K562 (cell line): ENCODE data around the gene SLC25A26. TPM values are rescaled to one million over a fixed set of nuclear protein-coding genes. Genes with fewer than 3 reads are reported as not detected.

Source experiments
- ATAC-seq: fragments of 200-7000 bp; cut with Tn5 transposase; 3 replicates; pipeline ENCODE4 v1.9.1; 2020; ENCODE audit warnings: moderate library complexity
- BruUV-seq: library from RNA; stranded (reverse); fragments of 400-500 nt; replicated peaks from 2 replicates; lab custom pipeline; 2021; lab: Mats Ljungman, UMichigan
- CTCF ChIA-PET: fragments of 300-600 bp; formaldehyde crosslinking; extraction: SDS; loops from one replicate; lab custom pipeline; 2021; ENCODE audit warnings: low intra/inter-chr PET ratio; lab: Yijun Ruan, JAX
- POLR2A ChIA-PET: fragments of 300-600, 350-650 bp; sonication (Branson Sonifier 250); formaldehyde crosslinking; extraction: SDS; loops from one replicate; lab custom pipeline; 2021; ENCODE audit warnings: antibody characterized with exemption, inconsistent platforms; lab: Yijun Ruan, JAX
- DNase-seq, 4 experiments: peaks; one replicate each; pipeline versions ENCODE4 v3.0.0 to v3.0.0-alpha.2; 2011 to 2018; ENCODE audit warnings: low spot score in 3 of 4, mixed read lengths in 3 of 4; ENCODE audit errors: extremely low read depth in 1 of 4
- FAIRE-seq: peaks from 2 replicates; lab custom pipeline; 2011; peaks lifted over from hg19 to GRCh38; lab: Jason Lieb, UNC
- H2AFZ ChIP-seq: 2 replicates; pipeline ENCODE4 v1.6.0; 2011; ENCODE audit warnings: low read depth, low read length, control low read depth, inconsistent platforms
- H3K27ac ChIP-seq: fragments of 200-600 bp; 3 replicates; pipeline ENCODE4 v1.8.0; 2011; ENCODE audit warnings: low read depth, mild to moderate bottlenecking, control low read depth, inconsistent platforms, low read length, moderate library complexity, mixed read lengths; ENCODE audit errors: extremely low read depth
- H3K27me3 ChIP-seq, 2 experiments: fragments of 300-600 bp in 1 of 2; 2 replicates in 1 of 2; 3 replicates in 1 of 2; pipeline versions ENCODE4 v1.6.0 to v1.8.0; 2011; ENCODE audit warnings: inconsistent platforms in 2 of 2, low read length in 2 of 2, mild to moderate bottlenecking in 1 of 2, mixed read lengths in 1 of 2, moderate library complexity in 1 of 2; ENCODE audit not compliant: control insufficient read depth in 2 of 2, insufficient read depth in 2 of 2
- H3K36me3 ChIP-seq: fragments of 300-600 bp; 3 replicates; pipeline ENCODE4 v1.8.0; 2011; ENCODE audit warnings: mild to moderate bottlenecking, low read length, inconsistent platforms; ENCODE audit not compliant: control insufficient read depth, insufficient read depth
- H3K4me1 ChIP-seq, 2 experiments: fragments of 200-600 bp in 1 of 2; replicated peaks in 1 of 2; 2 replicates in 1 of 2; 3 replicates in 1 of 2; pipeline versions ENCODE4 v1.5.1 to v1.8.0; 2011; ENCODE audit warnings: inconsistent platforms in 2 of 2, low read length in 2 of 2, mild to moderate bottlenecking in 1 of 2, mixed read lengths in 1 of 2, moderate library complexity in 1 of 2; ENCODE audit not compliant: control insufficient read depth in 2 of 2, insufficient read depth in 2 of 2
- H3K4me2 ChIP-seq: 2 replicates; pipeline ENCODE4 v1.6.1; 2011; ENCODE audit warnings: low read length, control low read depth, inconsistent platforms, mixed read lengths; ENCODE audit not compliant: insufficient read depth
- H3K4me3 ChIP-seq: fragments of 200-600 bp; sonication (generic), shearing (Covaris generic); 2 replicates; pipeline ENCODE4 v1.5.1; 2016; ENCODE audit warnings: control low read depth, inconsistent platforms
- H3K79me2 ChIP-seq: fragments of 200-600 bp; 3 replicates; pipeline ENCODE4 v1.8.0; 2011; ENCODE audit warnings: low read length, inconsistent platforms; ENCODE audit not compliant: control insufficient read depth, insufficient read depth
- H3K9ac ChIP-seq, 2 experiments: 2 replicates each; pipeline versions ENCODE4 v1.6.0 to v1.6.1; 2011; ENCODE audit warnings: low read depth in 2 of 2, low read length in 2 of 2, control low read depth in 1 of 2, inconsistent platforms in 1 of 2, mild to moderate bottlenecking in 1 of 2, mixed read lengths in 1 of 2; ENCODE audit not compliant: insufficient read depth in 1 of 2
- H3K9me1 ChIP-seq: one replicate; pipeline ENCODE4 v1.6.0; 2011; ENCODE audit warnings: inconsistent platforms, mild to moderate bottlenecking, low read length, moderate library complexity; ENCODE audit not compliant: control insufficient read depth, insufficient read depth
- H3K9me3 ChIP-seq: replicated peaks from 2 replicates; pipeline ENCODE4 v1.5.1; 2011; ENCODE audit warnings: low read depth, low read length, inconsistent platforms; ENCODE audit not compliant: control insufficient read depth, insufficient read depth
- H4K20me1 ChIP-seq: replicated peaks from 2 replicates; pipeline ENCODE4 v1.6.1; 2011; ENCODE audit warnings: low read length, inconsistent platforms, mixed read lengths; ENCODE audit not compliant: control insufficient read depth, insufficient read depth
- HMG20B ChIP-seq: fragments of 250-450 bp; sonication (Bioruptor Pico); IDR thresholded peaks from 2 replicates; pipeline ENCODE4 v1.5.0; 2021; ENCODE audit warnings: mild to moderate bottlenecking
- JUND ChIP-seq, 2 experiments: IDR thresholded peaks; 2 replicates in 1 of 2; 3 replicates in 1 of 2; pipeline ENCODE4 v1.6.1; 2011; ENCODE audit warnings: borderline replicate concordance in 2 of 2, low read depth in 2 of 2, low read length in 2 of 2, improper control_type of control experiment in 1 of 2, missing biosample characterization in 1 of 2, missing genetic modification characterization in 1 of 2, missing genetic modification reagents in 1 of 2
- RBM25 ChIP-seq: fragments of 200-400 bp; formaldehyde crosslinking; IDR thresholded peaks from 2 replicates; pipeline ENCODE4 v1.6.1; 2018; ENCODE audit warnings: low read length, low read depth, moderate library complexity; ENCODE audit not compliant: severe bottlenecking
- ZBTB7A ChIP-seq: IDR thresholded peaks from 2 replicates; pipeline ENCODE4 v1.6.1; 2011; ENCODE audit warnings: low read depth, mild to moderate bottlenecking, low read length, moderate library complexity, borderline replicate concordance; ENCODE audit not compliant: control insufficient read depth
- ZFP1 ChIP-seq: fragments of 450-650 bp; formaldehyde crosslinking; IDR thresholded peaks from 2 replicates; pipeline ENCODE4 v1.4.0; 2020; ENCODE audit warnings: mild to moderate bottlenecking, mixed read lengths
- WGBS: fragments of 100-300 bp; shearing (Covaris generic); methylation state at CpG from one replicate; pipeline ENCODE4 v1.1.6; 2016; ENCODE audit warnings: low coverage, mixed read lengths; ENCODE audit not compliant: insufficient coverage; ENCODE audit errors: missing lambda C conversion rate; 5-methylcytosine and 5-hydroxymethylcytosine counted together
- in situ Hi-C: fragments of 300-500 bp; cut with MboI; formaldehyde crosslinking; loops from 4 replicates; pipeline ENCODE4 v1.15.0; 2018; ENCODE audit warnings: inconsistent platforms, mixed read lengths
- intact Hi-C: fragments of 100-400 bp; cut with micrococcal nuclease; formaldehyde crosslinking; loops from 2 replicates; pipeline ENCODE4 v1.14.2; 2022
- polyA plus RNA-seq, 8 experiments: library from polyadenylated mRNA; depleted of rRNA in 4 of 8; stranded (reverse) in 5 of 8; unstranded in 3 of 8; fragments of >200 nt; fragmentation: Nextera tagmentation in 2 of 8; fragmentation: Illumina TruSeq in 1 of 8; extraction: Ambion mirVana in 2 of 8; extraction: Trizol in 1 of 8; gene quantifications; 2 replicates each; pipeline versions ENCODE4 v1.2.1 to v1.2.3, GENCODE V29; 2011 to 2014; ENCODE audit warnings: inconsistent platforms in 1 of 8, missing spikeins in 1 of 8
- total RNA-seq, 7 experiments: library from RNA; depleted of rRNA in 6 of 7; stranded (reverse); fragments of >200 nt in 6 of 7; fragmentation: Illumina TruSeq in 2 of 7; extraction: Trizol in 2 of 7; gene quantifications; 2 replicates each; pipeline versions ENCODE4 v1.2.1 to v1.2.3, GENCODE V29; 2011 to 2021; ENCODE audit warnings: low replicate concordance in 1 of 7

The SLC25A26 gene
- total and polyA plus RNA-seq, 9 of the 15 experiments (the other 6 are each of a cell fraction or from before 2014, with no cell fraction given) = 7.2 to 29.1 (median 12.6) TPM

DNA sequence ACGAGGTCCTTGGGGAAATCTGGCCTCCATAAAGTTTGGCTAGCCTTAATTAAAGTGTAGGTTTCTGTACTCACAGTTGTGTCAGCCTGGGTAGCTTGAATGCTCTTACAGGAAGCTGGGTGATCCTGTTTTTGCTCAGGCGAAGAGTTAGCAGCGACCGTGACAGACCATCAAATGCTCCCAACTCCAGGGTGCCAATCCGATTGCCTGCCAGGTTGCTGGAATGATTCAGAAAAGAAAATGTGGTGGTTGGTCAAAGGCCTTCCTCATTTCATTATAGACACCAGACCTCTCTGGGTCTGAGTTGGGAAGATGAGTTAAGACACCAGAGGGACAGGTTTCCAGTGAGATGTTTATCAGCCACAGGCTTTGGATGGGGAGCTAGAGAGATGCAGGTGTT is 194.0 kb downstream of the SLC25A26 start:
- in situ Hi-C loops (no loop called here), intact Hi-C loops (no loop called here)
- FAIRE-seq (no peak), ATAC-seq (no peak), DNase-seq (no peak)
- Histone ChIP-seq H3K79me2 (no peaks in the 10 kb centered on the region), H3K27me3 (peaks cover 0 to 26% of the 10 kb centered on the region in 2 experiments; a peak in 3 of 5 replicates), H3K9ac (no peak overlapping the region), H3K4me1 (peaks cover 0 to 11% of the 10 kb centered on the region in 2 experiments; a peak in 2 of 5 replicates), H3K9me3 (no peaks in the 10 kb centered on the region), H3K9me1 (no peaks in the 10 kb centered on the region), H3K4me2 (no peak overlapping the region), H3K36me3 (no peaks in the 10 kb centered on the region), H4K20me1 (no peaks in the 10 kb centered on the region; the same call in 1 of the 2 replicates), H2AFZ (no peak overlapping the region), H3K4me3 (no peak overlapping the region), H3K27ac (no peak overlapping the region)
- BruUV-seq = no TSS peak
- WGBS = 35% methylated on average over 5 of the region's 5 CpGs
- TF ChIP-seq ZBTB7A (no peak), JUND (IDR thresholded peaks at IDR 0.05; ENCODE audit: borderline replicate concordance, low read depth, low read length) (no peak), JUND (tag; IDR thresholded peaks at IDR 0.05; ENCODE audit: borderline replicate concordance, low read depth, low read length) (no peak), RBM25 (no peak), HMG20B (CRISPR knock-in tag) (no peak), ZFP1 (no peak)
- ChIA-PET POLR2A (interaction anchor here (0.8 kb wide), 1 partner anchor 14 kb away, joined by 3 read pairs; no protein-coding TSS in a partner anchor), CTCF (no interaction called here)
